H1 (cell line): ENCODE data around the gene PEPD. TPM values are rescaled to one million over a fixed set of nuclear protein-coding genes. Genes with fewer than 3 reads are reported as not detected.

Experiments
- CTCF ChIA-PET: fragments of 300-600 bp; sonication (Branson Sonifier 250); formaldehyde crosslinking; loops from one replicate; lab custom pipeline; 2021; ENCODE audit not compliant: partially characterized antibody; lab: Charles Lee
- POLR2A ChIA-PET: fragments of 300-600 bp; sonication (Branson Sonifier 250); formaldehyde crosslinking; loops from one replicate; lab custom pipeline; 2021; ENCODE audit warnings: inconsistent platforms; ENCODE audit not compliant: partially characterized antibody; lab: Charles Lee
- DNase-seq, 2 experiments: peaks; one replicate each; pipeline versions ENCODE4 v3.0.0 to v3.0.0-alpha.2; 2010 to 2022; ENCODE audit warnings: low spot score in 2 of 2, low read depth in 1 of 2, mixed read lengths in 1 of 2
- FAIRE-seq: peaks from 2 replicates; lab custom pipeline; 2011; peaks lifted over from hg19 to GRCh38; lab: Jason Lieb, UNC
- H2AFZ ChIP-seq: 2 replicates; pipeline ENCODE4 v1.8.1; 2012; ENCODE audit warnings: low read length, inconsistent platforms
- H2AK5ac ChIP-seq: 2 replicates; pipeline ENCODE4 v1.6.1; 2013; ENCODE audit warnings: low read depth, low read length
- H2BK120ac ChIP-seq: replicated peaks from 2 replicates; pipeline ENCODE3; 2013; ENCODE audit warnings: low read depth, low read length, inconsistent platforms
- H2BK12ac ChIP-seq: 2 replicates; pipeline ENCODE4 v1.6.1; 2013; ENCODE audit warnings: low read depth, low read length
- H2BK15ac ChIP-seq: 2 replicates; pipeline ENCODE4 v1.6.1; 2013; ENCODE audit warnings: low read length
- H2BK20ac ChIP-seq: 2 replicates; pipeline ENCODE4 v1.6.1; 2013; ENCODE audit warnings: low read length
- H2BK5ac ChIP-seq: 2 replicates; pipeline ENCODE4 v1.6.1; 2013; ENCODE audit warnings: low read depth, low read length
- H3K14ac ChIP-seq: 2 replicates; pipeline ENCODE4 v1.6.1; 2013; ENCODE audit warnings: inconsistent platforms; ENCODE audit not compliant: insufficient read length
- H3K18ac ChIP-seq: 2 replicates; pipeline ENCODE4 v1.6.1; 2013; ENCODE audit warnings: low read length; ENCODE audit errors: extremely low read depth
- H3K23ac ChIP-seq: 2 replicates; pipeline ENCODE4 v1.6.1; 2013; ENCODE audit warnings: inconsistent platforms; ENCODE audit not compliant: insufficient read length
- H3K23me2 ChIP-seq: 2 replicates; pipeline ENCODE4 v1.6.1; 2013; ENCODE audit warnings: low read depth, low read length
- H3K27ac ChIP-seq: 2 replicates; pipeline ENCODE4 v1.6.1; 2011; ENCODE audit warnings: low read depth, low read length, inconsistent platforms
- H3K27me3 ChIP-seq, 4 experiments: replicated peaks in 1 of 4; 1 replicate in 1 of 4; 2 replicates in 3 of 4; pipeline versions ENCODE4 v1.6.1 to v1.8.1; 2011 to 2013; ENCODE audit warnings: low read length in 3 of 4, mild to moderate bottlenecking in 3 of 4, inconsistent platforms in 2 of 4, mixed read lengths in 2 of 4, moderate library complexity in 1 of 4; ENCODE audit not compliant: control insufficient read depth in 3 of 4, insufficient read depth in 3 of 4; ENCODE audit errors: extremely low read depth in 1 of 4
- H3K36me3 ChIP-seq, 4 experiments: 2 replicates each; pipeline versions ENCODE4 v1.6.1 to v1.8.1; 2011 to 2013; ENCODE audit warnings: mild to moderate bottlenecking in 4 of 4, low read length in 3 of 4, moderate library complexity in 2 of 4, control low read depth in 1 of 4, inconsistent platforms in 1 of 4; ENCODE audit not compliant: insufficient read depth in 4 of 4, control insufficient read depth in 2 of 4
- H3K4ac ChIP-seq: replicated peaks from 2 replicates; pipeline ENCODE3; 2013; ENCODE audit warnings: low read length, low read depth, mixed read lengths, inconsistent platforms; ENCODE audit not compliant: insufficient read length
- H3K4me1 ChIP-seq, 4 experiments: replicated peaks in 1 of 4; 1 replicate in 1 of 4; 2 replicates in 3 of 4; pipeline versions ENCODE4 v1.6.1 to v1.8.1; 2011 to 2013; ENCODE audit warnings: low read length in 3 of 4, inconsistent platforms in 2 of 4, mixed read lengths in 1 of 4; ENCODE audit not compliant: insufficient read depth in 4 of 4, control insufficient read depth in 3 of 4
- H3K4me2 ChIP-seq, 2 experiments: 2 replicates each; pipeline versions ENCODE4 v1.6.1 to v1.8.1; 2011 to 2013; ENCODE audit warnings: low read depth in 2 of 2, low read length in 2 of 2, control low read depth in 1 of 2, inconsistent platforms in 1 of 2, mild to moderate bottlenecking in 1 of 2; ENCODE audit not compliant: insufficient read depth in 1 of 2
- H3K4me3 ChIP-seq, 4 experiments: fragments of 200-600, 300-600 bp in 1 of 4; sonication (generic), shearing (Covaris generic), sonication (Bioruptor Twin) in 1 of 4; 2 replicates each; pipeline versions ENCODE4 v1.5.1 to v1.8.1; 2011 to 2016; ENCODE audit warnings: low read length in 4 of 4, low read depth in 3 of 4, control low read depth in 2 of 4, inconsistent platforms in 2 of 4, mild to moderate bottlenecking in 2 of 4, mixed read lengths in 1 of 4, moderate library complexity in 1 of 4; ENCODE audit not compliant: insufficient read depth in 2 of 4; ENCODE audit errors: extremely low read depth in 1 of 4
- H3K56ac ChIP-seq: replicated peaks from 2 replicates; pipeline ENCODE3; 2013; ENCODE audit warnings: low read depth, mild to moderate bottlenecking, mixed read lengths, low read length, inconsistent platforms; ENCODE audit not compliant: insufficient read length
- H3K79me1 ChIP-seq: 2 replicates; pipeline ENCODE4 v1.6.1; 2013; ENCODE audit warnings: low read depth, low read length, control low read depth
- H3K79me2 ChIP-seq, 2 experiments: 2 replicates each; pipeline versions ENCODE4 v1.6.1 to v1.8.1; 2012 to 2013; ENCODE audit warnings: low read length in 2 of 2, mild to moderate bottlenecking in 2 of 2, inconsistent platforms in 1 of 2; ENCODE audit not compliant: insufficient read depth in 2 of 2, control insufficient read depth in 1 of 2
- H3K9ac ChIP-seq, 4 experiments: replicated peaks in 1 of 4; 1 replicate in 1 of 4; 2 replicates in 3 of 4; pipeline versions ENCODE4 v1.6.1 to v1.8.1; 2011 to 2013; ENCODE audit warnings: low read depth in 3 of 4, low read length in 3 of 4, control low read depth in 2 of 4, mild to moderate bottlenecking in 2 of 4, moderate library complexity in 2 of 4, inconsistent platforms in 1 of 4; ENCODE audit errors: extremely low read depth in 1 of 4
- H3K9me3 ChIP-seq, 2 experiments: 2 replicates each; pipeline versions ENCODE4 v1.6.1 to v1.8.1; 2012 to 2013; ENCODE audit warnings: mild to moderate bottlenecking in 2 of 2, moderate library complexity in 2 of 2, control low read depth in 1 of 2, inconsistent platforms in 1 of 2, low read depth in 1 of 2, low read length in 1 of 2, mixed read lengths in 1 of 2; ENCODE audit not compliant: insufficient read depth in 2 of 2
- H4K20me1 ChIP-seq, 2 experiments: replicated peaks in 1 of 2; 2 replicates each; pipeline versions ENCODE3 to v1.8.1; 2011 to 2013; ENCODE audit warnings: inconsistent platforms in 2 of 2, low read length in 2 of 2, mild to moderate bottlenecking in 1 of 2; ENCODE audit not compliant: insufficient read depth in 2 of 2, control insufficient read depth in 1 of 2
- H4K5ac ChIP-seq: 2 replicates; pipeline ENCODE4 v1.6.1; 2013; ENCODE audit warnings: low read length, low read depth, mixed read lengths, inconsistent platforms; ENCODE audit not compliant: insufficient read length
- H4K8ac ChIP-seq: 2 replicates; pipeline ENCODE4 v1.8.0; 2013; ENCODE audit warnings: mild to moderate bottlenecking, moderate library complexity, low read length, inconsistent platforms; ENCODE audit not compliant: insufficient read depth; ENCODE audit errors: extremely low read depth
- H4K91ac ChIP-seq: replicated peaks from 2 replicates; pipeline ENCODE3; 2013; ENCODE audit warnings: low read length, mixed read lengths, inconsistent platforms; ENCODE audit not compliant: insufficient read length
- BCL11A ChIP-seq, 2 experiments: IDR thresholded peaks; one replicate each; pipeline ENCODE4 v1.6.1; 2011; ENCODE audit warnings: low read depth in 2 of 2, low read length in 2 of 2, mild to moderate bottlenecking in 2 of 2
- EP300 ChIP-seq, 2 experiments: IDR thresholded peaks; 1 replicate in 1 of 2; 2 replicates in 1 of 2; pipeline ENCODE4 v1.6.1; 2011 to 2012; ENCODE audit warnings: low read depth in 2 of 2, low read length in 2 of 2, mild to moderate bottlenecking in 2 of 2, borderline replicate concordance in 1 of 2, inconsistent platforms in 1 of 2, moderate library complexity in 1 of 2
- MAFK ChIP-seq: IDR thresholded peaks from 2 replicates; pipeline ENCODE4 v1.6.1; 2012; ENCODE audit warnings: low read depth, mild to moderate bottlenecking, improper control_type of control experiment, low read length
- POLR2A ChIP-seq, 2 experiments: IDR thresholded peaks; 1 replicate in 1 of 2; 2 replicates in 1 of 2; pipeline ENCODE4 v1.6.1; 2011; ENCODE audit warnings: low read depth in 2 of 2, low read length in 2 of 2, mild to moderate bottlenecking in 2 of 2; ENCODE audit errors: control extremely low read depth in 1 of 2
- SIN3A ChIP-seq, 2 experiments: IDR thresholded peaks in 1 of 2; conservative IDR thresholded peaks in 1 of 2; 2 replicates each; pipeline ENCODE4 v1.6.1; 2011 to 2012; ENCODE audit warnings: low read length in 2 of 2, improper control_type of control experiment in 1 of 2, low read depth in 1 of 2, mild to moderate bottlenecking in 1 of 2
- SIRT6 ChIP-seq: IDR thresholded peaks from one replicate; pipeline ENCODE4 v1.7.1; 2012; ENCODE audit warnings: low read length, inconsistent platforms
- SIX5 ChIP-seq: IDR thresholded peaks from 2 replicates; pipeline ENCODE4 v1.6.1; 2011; ENCODE audit warnings: mild to moderate bottlenecking, low read depth, low read length
- WGBS, 2 experiments: shearing (Covaris generic) in 1 of 2; methylation state at CpG; one replicate each; pipeline versions ENCODE4 v1.1.6 to v1.1.7; 2013 to 2015; ENCODE audit warnings: low lambda C conversion rate in 2 of 2, mixed read lengths in 2 of 2, inconsistent platforms in 1 of 2, low coverage in 1 of 2, missing lambda C conversion rate in 1 of 2; ENCODE audit not compliant: insufficient replicate concordance in 2 of 2, insufficient coverage in 1 of 2, insufficient read length in 1 of 2; ENCODE audit errors: extremely low coverage in 1 of 2, missing lambda C conversion rate in 1 of 2; 5-methylcytosine and 5-hydroxymethylcytosine counted together
- polyA plus RNA-seq, 7 experiments: library from polyadenylated mRNA; depleted of rRNA in 3 of 7; stranded (reverse) in 5 of 7; unstranded in 2 of 7; fragments of >200 nt in 5 of 7; fragments of 200-250 nt in 2 of 7; gene quantifications; 1 replicate in 5 of 7; 2 replicates in 1 of 7; 4 replicates in 1 of 7; pipeline versions ENCODE4 v1.2.1 to v1.2.3, GENCODE V29; 2011 to 2013; ENCODE audit warnings: missing spikeins in 2 of 7, mixed read lengths in 2 of 7
- total RNA-seq: library from RNA; stranded (reverse); fragmentation: NEBNext Ultra II Directional; extraction: Animal tissue kit (Norgen Biotek cat#: 25700); gene quantifications from 2 replicates; pipeline ENCODE4 v1.2.1, GENCODE V29; 2021
- TF ChIP-seq, protein P1 (sequence below): IDR thresholded peaks from 2 replicates; pipeline ENCODE4 v1.6.1; 2012; ENCODE audit warnings: low read length, inconsistent platforms
- TF ChIP-seq, protein P2 (sequence below): IDR thresholded peaks from 2 replicates; pipeline ENCODE4 v1.6.1; 2011; ENCODE audit warnings: low read length, improper control_type of control experiment

Gene PEPD
- total and polyA plus RNA-seq, 2 of the 8 experiments (the other 6 are each of a cell fraction or from before 2014, with no cell fraction given), result 84.1 to 178 TPM

- Histone ChIP-seq H3K18ac (no peak overlapping the region), H3K36me3 (peaks cover 0 to 6% (median 0%) of the 10 kb centered on the region in 4 experiments; a peak in 2 of 8 replicates), H4K5ac (no peak overlapping the region), H3K27me3 (no peaks in the 10 kb centered on the region), H3K27ac (no peak overlapping the region), H4K8ac (no peak overlapping the region), H2BK12ac (no peak overlapping the region), H2AK5ac (no peak overlapping the region), H2BK120ac (no peak overlapping the region), H4K91ac (no peak overlapping the region), H3K4me2 (no peak overlapping the region), H2BK15ac (no peak overlapping the region), H3K4ac (no peak overlapping the region), H3K79me1 (no peaks in the 10 kb centered on the region), H2BK5ac (no peak overlapping the region), H3K14ac (no peak overlapping the region), H3K79me2 (no peaks in the 10 kb centered on the region), H3K56ac (no peak overlapping the region), H3K23ac (no peak overlapping the region), H3K23me2 (no peaks in the 10 kb centered on the region), H3K9me3 (no peaks in the 10 kb centered on the region), H4K20me1 (peaks cover 0 to 7% of the 10 kb centered on the region in 2 experiments), H3K4me3 (no peak overlapping the region), H3K9ac (no peak overlapping the region), H2AFZ (no peak overlapping the region), H3K4me1 (peaks cover 0 to 4% (median 0%) of the 10 kb centered on the region in 4 experiments; a peak in 2 of 7 replicates), H2BK20ac (no peak overlapping the region)
- DNase-seq, result no peak
- no peak for FAIRE-seq
- ChIA-PET CTCF (no interaction called here), POLR2A (no interaction called here)
- WGBS, 2 experiments, result 90% methylated on average over 12 of the region's 13 CpGs; no CpG with 5 or more reads in 1 of the 2 experiments
- TF ChIP-seq MAFK, result no peak
- no peak for TF ChIP-seq EP300 (IDR thresholded peaks at IDR 0.05; ENCODE audit: borderline replicate concordance in 1 of 2, low read depth in 2 of 2, low read length in 2 of 2)
- no peak for TF ChIP-seq BCL11A (IDR thresholded peaks at IDR 0.05; ENCODE audit: low read depth in 2 of 2, low read length in 2 of 2)
- TF ChIP-seq POLR2A (IDR thresholded peaks at IDR 0.05; ENCODE audit: control extremely low read depth in 1 of 2, low read depth in 2 of 2, low read length in 2 of 2), result no peak
- TF ChIP-seq, protein P1, sequence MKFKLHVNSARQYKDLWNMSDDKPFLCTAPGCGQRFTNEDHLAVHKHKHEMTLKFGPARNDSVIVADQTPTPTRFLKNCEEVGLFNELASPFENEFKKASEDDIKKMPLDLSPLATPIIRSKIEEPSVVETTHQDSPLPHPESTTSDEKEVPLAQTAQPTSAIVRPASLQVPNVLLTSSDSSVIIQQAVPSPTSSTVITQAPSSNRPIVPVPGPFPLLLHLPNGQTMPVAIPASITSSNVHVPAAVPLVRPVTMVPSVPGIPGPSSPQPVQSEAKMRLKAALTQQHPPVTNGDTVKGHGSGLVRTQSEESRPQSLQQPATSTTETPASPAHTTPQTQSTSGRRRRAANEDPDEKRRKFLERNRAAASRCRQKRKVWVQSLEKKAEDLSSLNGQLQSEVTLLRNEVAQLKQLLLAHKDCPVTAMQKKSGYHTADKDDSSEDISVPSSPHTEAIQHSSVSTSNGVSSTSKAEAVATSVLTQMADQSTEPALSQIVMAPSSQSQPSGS, result no peak
- no peak for TF ChIP-seq SIRT6
- no peak for TF ChIP-seq SIN3A (conservative IDR thresholded peaks at IDR 0.05 in 1 of 2, IDR thresholded peaks at IDR 0.05 in 1 of 2; ENCODE audit: low read depth in 1 of 2, low read length in 2 of 2)
- no peak for TF ChIP-seq SIX5
- TF ChIP-seq, protein P2, sequence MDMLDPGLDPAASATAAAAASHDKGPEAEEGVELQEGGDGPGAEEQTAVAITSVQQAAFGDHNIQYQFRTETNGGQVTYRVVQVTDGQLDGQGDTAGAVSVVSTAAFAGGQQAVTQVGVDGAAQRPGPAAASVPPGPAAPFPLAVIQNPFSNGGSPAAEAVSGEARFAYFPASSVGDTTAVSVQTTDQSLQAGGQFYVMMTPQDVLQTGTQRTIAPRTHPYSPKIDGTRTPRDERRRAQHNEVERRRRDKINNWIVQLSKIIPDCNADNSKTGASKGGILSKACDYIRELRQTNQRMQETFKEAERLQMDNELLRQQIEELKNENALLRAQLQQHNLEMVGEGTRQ, result no peak
Observed at GRCh38 chr19:33499671-33500506, 21.7 kb downstream of the PEPD start.
